ENCODE data around the gene CXCL6.
A peak's percentile ranks its signal among the peaks of the same experiment; 100 is the strongest.

Gene CXCL6

GRCh38 chr4:73844806-73845205 is 8.3 kb downstream of the CXCL6 start:
- H3K27ac ChIP-seq (ENCODE audit: low read depth, low read length): no peak overlapping the region
- H3K27me3 ChIP-seq (ENCODE audit: control insufficient read depth, insufficient read depth, low read length): no peaks in the 10 kb centered on the region
- no peaks in the 10 kb centered on the region for H3K36me3 ChIP-seq (ENCODE audit: control insufficient read depth, insufficient read depth, low read length)
- H3K4me3 ChIP-seq (ENCODE audit: low read length): no peak overlapping the region
- H3K4me1 ChIP-seq (ENCODE audit: control insufficient read depth, insufficient read depth, low read length): no peaks in the 10 kb centered on the region
- no peak overlapping the region for H3K9ac ChIP-seq (ENCODE audit: low read length)

GRCh38 chr4:73847526-73848182 is 11.2 kb downstream of the CXCL6 start:
- H3K27ac ChIP-seq (ENCODE audit: low read depth, low read length): no peak overlapping the region
- no peak overlapping the region for H3K9ac ChIP-seq (ENCODE audit: low read length)

GRCh38 chr4:73848183-73848777 is 11.8 kb downstream of the CXCL6 start:
- Histone ChIP-seq H3K4me1 (ENCODE audit: control insufficient read depth, insufficient read depth, low read length) (no peaks in the 10 kb centered on the region), H3K36me3 (ENCODE audit: control insufficient read depth, insufficient read depth, low read length) (no peaks in the 10 kb centered on the region), H3K27ac (ENCODE audit: low read depth, low read length) (no peak overlapping the region), H3K9ac (ENCODE audit: low read length) (no peak overlapping the region), H3K4me3 (ENCODE audit: low read length) (no peak overlapping the region), H3K27me3 (ENCODE audit: control insufficient read depth, insufficient read depth, low read length) (no peaks in the 10 kb centered on the region)

More at GRCh38 chr4:73847526-73848182, 11.2 kb downstream of the CXCL6 start:
- Histone ChIP-seq H3K4me1 (ENCODE audit: control insufficient read depth, insufficient read depth, low read length) (no peaks in the 10 kb centered on the region), H3K36me3 (ENCODE audit: control insufficient read depth, insufficient read depth, low read length) (no peaks in the 10 kb centered on the region), H3K27me3 (ENCODE audit: control insufficient read depth, insufficient read depth, low read length) (no peaks in the 10 kb centered on the region), H3K4me3 (ENCODE audit: low read length) (no peak overlapping the region)

- no peaks in the 10 kb centered on the region for H3K36me3 ChIP-seq (ENCODE audit: control insufficient read depth, insufficient read depth, low read length)
- no peaks in the 10 kb centered on the region for H3K27me3 ChIP-seq (ENCODE audit: control insufficient read depth, insufficient read depth, low read length)
- no peak overlapping the region for H3K9ac ChIP-seq (ENCODE audit: low read length)
- H3K4me3 ChIP-seq (ENCODE audit: low read length): no peak overlapping the region
- no peak overlapping the region for H3K27ac ChIP-seq (ENCODE audit: low read depth, low read length)
- H3K4me1 ChIP-seq (ENCODE audit: control insufficient read depth, insufficient read depth, low read length): no peaks in the 10 kb centered on the region
Observed at GRCh38 chr4:73850261-73850970, 13.9 kb downstream of the CXCL6 start.

GRCh38 chr4:73851293-73851692 is 14.8 kb downstream of the CXCL6 start:
- H3K27ac ChIP-seq (ENCODE audit: low read depth, low read length): no peak overlapping the region
- no peak overlapping the region for H3K4me3 ChIP-seq (ENCODE audit: low read length)
- no peaks in the 10 kb centered on the region for H3K27me3 ChIP-seq (ENCODE audit: control insufficient read depth, insufficient read depth, low read length)
- no peaks in the 10 kb centered on the region for H3K4me1 ChIP-seq (ENCODE audit: control insufficient read depth, insufficient read depth, low read length)
- no peaks in the 10 kb centered on the region for H3K36me3 ChIP-seq (ENCODE audit: control insufficient read depth, insufficient read depth, low read length)
- H3K9ac ChIP-seq (ENCODE audit: low read length): no peak overlapping the region

GRCh38 chr4:73852771-73853170 is 16.3 kb downstream of the CXCL6 start:
- Histone ChIP-seq H3K4me3 (ENCODE audit: low read length) (no peak overlapping the region), H3K4me1 (ENCODE audit: control insufficient read depth, insufficient read depth, low read length) (no peaks in the 10 kb centered on the region), H3K27ac (ENCODE audit: low read depth, low read length) (no peak overlapping the region), H3K36me3 (ENCODE audit: control insufficient read depth, insufficient read depth, low read length) (no peaks in the 10 kb centered on the region), H3K27me3 (ENCODE audit: control insufficient read depth, insufficient read depth, low read length) (no peaks in the 10 kb centered on the region), H3K9ac (ENCODE audit: low read length) (no peak overlapping the region)

GRCh38 chr4:73853246-73853704 is 16.8 kb downstream of the CXCL6 start, which contains the start of gene PF4V1:
Gene PF4V1, plus strand, starts transcription at chr4:73853296. Its CDS starts 67 bp downstream, at chr4:73853363.
- Histone ChIP-seq H3K4me3 (ENCODE audit: low read length) (peak within 1 kb of the TSS; percentile 16), H3K27me3 (ENCODE audit: control insufficient read depth, insufficient read depth, low read length) (no peaks in the 10 kb centered on the region), H3K36me3 (ENCODE audit: control insufficient read depth, insufficient read depth, low read length) (no peaks in the 10 kb centered on the region), H3K4me1 (ENCODE audit: control insufficient read depth, insufficient read depth, low read length) (no peaks in the 10 kb centered on the region), H3K27ac (ENCODE audit: low read depth, low read length) (no peak within 1 kb of the TSS), H3K9ac (ENCODE audit: low read length) (no peak within 1 kb of the TSS)

GRCh38 chr4:73853718-73854473 is 17.4 kb downstream of the CXCL6 start:
- Histone ChIP-seq H3K4me3 (ENCODE audit: low read length) (peak overlapping the region; percentile 16), H3K27me3 (ENCODE audit: control insufficient read depth, insufficient read depth, low read length) (no peaks in the 10 kb centered on the region), H3K9ac (ENCODE audit: low read length) (no peak overlapping the region), H3K27ac (ENCODE audit: low read depth, low read length) (no peak overlapping the region), H3K36me3 (ENCODE audit: control insufficient read depth, insufficient read depth, low read length) (no peaks in the 10 kb centered on the region), H3K4me1 (ENCODE audit: control insufficient read depth, insufficient read depth, low read length) (no peaks in the 10 kb centered on the region)

GRCh38 chr4:73855406-73855805 is 18.9 kb downstream of the CXCL6 start:
- Histone ChIP-seq H3K4me3 (ENCODE audit: low read length) (no peak overlapping the region), H3K36me3 (ENCODE audit: control insufficient read depth, insufficient read depth, low read length) (no peaks in the 10 kb centered on the region), H3K4me1 (ENCODE audit: control insufficient read depth, insufficient read depth, low read length) (no peaks in the 10 kb centered on the region), H3K27me3 (ENCODE audit: control insufficient read depth, insufficient read depth, low read length) (no peaks in the 10 kb centered on the region), H3K9ac (ENCODE audit: low read length) (no peak overlapping the region), H3K27ac (ENCODE audit: low read depth, low read length) (no peak overlapping the region)

GRCh38 chr4:73856518-73856917 is 20.0 kb downstream of the CXCL6 start:
- no peak overlapping the region for H3K9ac ChIP-seq (ENCODE audit: low read length)
- H3K36me3 ChIP-seq (ENCODE audit: control insufficient read depth, insufficient read depth, low read length): no peaks in the 10 kb centered on the region
- H3K4me3 ChIP-seq (ENCODE audit: low read length): no peak overlapping the region
- H3K4me1 ChIP-seq (ENCODE audit: control insufficient read depth, insufficient read depth, low read length): no peaks in the 10 kb centered on the region
- no peaks in the 10 kb centered on the region for H3K27me3 ChIP-seq (ENCODE audit: control insufficient read depth, insufficient read depth, low read length)
- no peak overlapping the region for H3K27ac ChIP-seq (ENCODE audit: low read depth, low read length)

GRCh38 chr4:73859614-73860088 is 23.2 kb downstream of the CXCL6 start:
- H3K27me3 ChIP-seq (ENCODE audit: control insufficient read depth, insufficient read depth, low read length): no peaks in the 10 kb centered on the region
- no peak overlapping the region for H3K27ac ChIP-seq (ENCODE audit: low read depth, low read length)
- H3K4me1 ChIP-seq (ENCODE audit: control insufficient read depth, insufficient read depth, low read length): no peaks in the 10 kb centered on the region
- no peaks in the 10 kb centered on the region for H3K36me3 ChIP-seq (ENCODE audit: control insufficient read depth, insufficient read depth, low read length)
- no peak overlapping the region for H3K4me3 ChIP-seq (ENCODE audit: low read length)
- H3K9ac ChIP-seq (ENCODE audit: low read length): no peak overlapping the region

GRCh38 chr4:73860181-73860580 is 23.7 kb downstream of the CXCL6 start:
- H3K27me3 ChIP-seq (ENCODE audit: control insufficient read depth, insufficient read depth, low read length): no peaks in the 10 kb centered on the region
- no peak overlapping the region for H3K27ac ChIP-seq (ENCODE audit: low read depth, low read length)
- H3K4me3 ChIP-seq (ENCODE audit: low read length): no peak overlapping the region
- no peaks in the 10 kb centered on the region for H3K4me1 ChIP-seq (ENCODE audit: control insufficient read depth, insufficient read depth, low read length)
- H3K9ac ChIP-seq (ENCODE audit: low read length): no peak overlapping the region
- no peaks in the 10 kb centered on the region for H3K36me3 ChIP-seq (ENCODE audit: control insufficient read depth, insufficient read depth, low read length)

Data from rectal smooth muscle tissue (tissue), 1 donor.